T47D (cell line): Measurements from ENCODE around the gene DLG2.

Experiments used
- DNase-seq, 2 experiments: peaks; one replicate each; pipeline versions ENCODE4 v3.0.0 to v3.0.0-alpha.2; 2011 to 2012; ENCODE audit warnings: low read depth in 1 of 2, low spot score in 1 of 2
- JUND ChIP-seq: IDR thresholded peaks from 2 replicates; pipeline ENCODE4 v1.6.1; 2012; ENCODE audit warnings: low read depth
- in situ Hi-C: cut with HindIII; loops from 2 replicates; pipeline ENCODE4 v1.10.0; 2016; ENCODE audit warnings: low sequenced_read_pairs, low pct_unique_long_range_greater_than_20kb

The DLG2 gene

DNA sequence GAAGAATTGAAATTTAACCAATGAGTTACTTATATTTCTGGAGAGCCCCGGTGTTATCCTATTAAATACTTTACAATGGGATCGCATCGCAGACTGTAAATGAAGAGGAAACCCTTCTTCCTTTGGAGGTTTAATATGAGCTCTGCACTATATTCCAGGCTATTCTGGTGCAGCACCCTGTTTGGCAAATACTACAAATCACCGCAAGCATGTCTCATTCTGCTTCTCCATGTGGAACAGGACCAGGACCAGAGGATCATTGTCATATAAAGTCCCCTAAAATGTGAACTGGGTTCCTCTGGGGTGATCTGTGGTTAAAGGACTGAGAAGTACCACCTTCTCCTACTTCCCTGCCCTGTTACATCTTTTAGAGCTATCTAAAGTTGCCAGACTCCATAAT, 703.7 kb downstream of the DLG2 start:
- DNase-seq = no peak
- no peak for TF ChIP-seq JUND
- in situ Hi-C loops = no loop called here

DNA sequence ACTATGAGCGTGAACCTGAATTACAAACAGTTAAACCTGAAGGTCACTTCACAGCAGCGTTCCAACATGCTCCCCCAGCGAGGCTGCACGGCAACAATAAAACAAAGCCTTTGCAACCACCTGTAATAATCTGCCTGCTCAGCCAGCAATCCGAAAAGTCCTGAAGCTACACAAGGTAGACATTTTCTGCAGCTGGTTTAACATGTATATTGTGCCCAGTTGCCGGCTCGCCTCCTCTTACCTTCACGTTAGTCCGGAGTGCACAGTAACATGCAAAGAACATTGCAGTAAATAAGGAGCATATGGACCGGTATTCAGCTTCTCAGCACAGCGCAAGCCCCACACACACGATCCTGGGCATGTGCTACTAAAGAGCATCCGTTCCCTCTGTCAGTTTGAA, 704.3 kb downstream of the DLG2 start:
- peak in 1 of 2 experiments; percentile 8 for DNase-seq
- TF ChIP-seq JUND = no peak
- in situ Hi-C loops = no loop called here

DNA sequence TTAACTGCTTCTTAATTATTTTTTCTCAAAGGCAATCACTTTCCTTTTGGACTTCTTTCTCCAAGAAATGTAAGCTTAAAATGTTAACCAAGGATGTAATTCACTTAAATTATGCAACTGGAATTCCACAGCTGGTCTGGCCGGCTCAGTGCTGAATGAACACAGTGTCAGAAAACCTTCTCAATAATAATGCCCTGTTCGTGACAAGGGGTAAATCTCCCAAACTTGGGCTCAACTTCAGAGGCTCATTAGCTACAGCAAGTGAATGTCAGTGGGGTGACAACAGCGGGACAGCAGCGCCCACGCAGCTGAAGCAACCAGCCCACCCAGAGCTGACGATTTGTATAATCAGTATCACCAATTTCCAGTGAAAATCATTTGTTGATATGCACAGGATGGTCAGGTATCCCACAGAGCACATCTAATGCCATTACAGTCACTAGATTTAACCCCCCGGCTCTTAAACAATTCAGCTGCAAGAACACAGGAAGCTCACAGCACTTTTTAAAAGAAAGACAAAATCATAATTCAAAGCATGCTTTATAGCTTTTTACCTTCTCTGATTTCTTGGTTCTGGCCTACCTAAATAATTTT, 704.8 kb downstream of the DLG2 start:
- no peak for DNase-seq
- no peak for TF ChIP-seq JUND
- in situ Hi-C loops = no loop called here

- in situ Hi-C loops = no loop called here
- DNase-seq = no peak
- TF ChIP-seq JUND = no peak
These were observed 712.6 kb downstream of the DLG2 start for GRCh38 chr11:84914511-84914910.

DNA sequence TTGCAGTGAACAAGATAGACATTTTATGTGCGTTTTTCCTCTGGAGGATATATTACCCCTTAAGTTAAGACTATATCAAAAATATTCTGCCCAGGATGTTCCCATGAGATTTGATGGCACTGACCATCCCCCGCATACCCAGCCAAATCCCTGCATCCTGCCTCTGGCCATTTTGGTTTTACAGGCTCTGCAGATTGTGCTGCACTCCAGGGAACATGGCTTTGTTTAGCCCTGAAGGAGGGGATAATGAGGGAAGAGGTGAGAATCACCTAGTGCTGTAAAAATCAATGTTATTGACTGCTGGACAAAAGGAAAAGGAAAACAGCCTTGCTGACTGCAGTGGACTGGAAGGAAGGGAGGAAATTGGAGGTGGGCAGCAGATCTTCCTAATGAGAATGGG, 717.4 kb downstream of the DLG2 start:
- no peak for DNase-seq
- in situ Hi-C loops = no loop called here
- TF ChIP-seq JUND = no peak

GRCh38 chr11:84906995-84907394, 720.1 kb downstream of the DLG2 start:
- TF ChIP-seq JUND = no peak
- in situ Hi-C loops = no loop called here
- DNase-seq = no peak

DNA sequence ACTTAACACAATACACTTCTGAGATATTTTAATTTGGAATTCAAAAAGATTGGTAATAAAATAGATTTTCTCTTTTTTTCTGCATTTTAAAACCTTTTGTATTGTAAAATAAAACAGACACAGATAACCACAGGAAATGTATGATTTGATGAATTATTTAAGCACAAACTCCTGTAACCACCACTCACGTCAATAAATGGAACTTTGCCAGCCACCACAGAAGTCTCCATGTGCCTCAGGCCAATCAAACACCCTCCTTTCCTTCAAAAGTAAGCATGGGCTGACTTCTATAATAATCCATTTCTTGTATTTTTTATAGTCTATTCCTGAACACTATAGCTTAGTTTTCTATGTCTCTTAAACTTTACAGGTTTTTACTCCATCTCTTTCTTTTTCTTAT, 721.7 kb downstream of the DLG2 start:
- no peak for TF ChIP-seq JUND
- no peak for DNase-seq
- in situ Hi-C loops = no loop called here

- no peak for TF ChIP-seq JUND
- in situ Hi-C loops = no loop called here
- no peak for DNase-seq
These were observed 724.7 kb downstream of the DLG2 start for GRCh38 chr11:84902445-84902844.

- DNase-seq = no peak
- no peak for TF ChIP-seq JUND
- in situ Hi-C loops = no loop called here
These were observed 725.2 kb downstream of the DLG2 start for GRCh38 chr11:84901991-84902390.

GRCh38 chr11:84899740-84900139, 727.4 kb downstream of the DLG2 start:
- in situ Hi-C loops = no loop called here
- peak in 1 of 2 experiments; percentile 26 for DNase-seq
- no peak for TF ChIP-seq JUND

- DNase-seq = no peak
- no peak for TF ChIP-seq JUND
- in situ Hi-C loops = no loop called here
These were observed 728.0 kb downstream of the DLG2 start for GRCh38 chr11:84899134-84899533.

- no peak for TF ChIP-seq JUND
- DNase-seq = no peak
- in situ Hi-C loops = no loop called here
These were observed 732.5 kb downstream of the DLG2 start for GRCh38 chr11:84894666-84895065.

GRCh38 chr11:84890676-84891075, 736.5 kb downstream of the DLG2 start:
- no peak for TF ChIP-seq JUND
- no peak for DNase-seq
- in situ Hi-C loops = no loop called here

GRCh38 chr11:84889556-84889955, 737.6 kb downstream of the DLG2 start:
- no peak for DNase-seq
- in situ Hi-C loops = no loop called here
- no peak for TF ChIP-seq JUND
